ENCODE data around the gene TTLL13. TPM values are rescaled to one million over a fixed set of nuclear protein-coding genes. Genes with fewer than 3 reads are reported as not detected.

The TTLL13 gene
- total and polyA plus RNA-seq, 2 of the 4 experiments (the other 2 are of a cell fraction) = 0.10 TPM; not detected in 1

DNA sequence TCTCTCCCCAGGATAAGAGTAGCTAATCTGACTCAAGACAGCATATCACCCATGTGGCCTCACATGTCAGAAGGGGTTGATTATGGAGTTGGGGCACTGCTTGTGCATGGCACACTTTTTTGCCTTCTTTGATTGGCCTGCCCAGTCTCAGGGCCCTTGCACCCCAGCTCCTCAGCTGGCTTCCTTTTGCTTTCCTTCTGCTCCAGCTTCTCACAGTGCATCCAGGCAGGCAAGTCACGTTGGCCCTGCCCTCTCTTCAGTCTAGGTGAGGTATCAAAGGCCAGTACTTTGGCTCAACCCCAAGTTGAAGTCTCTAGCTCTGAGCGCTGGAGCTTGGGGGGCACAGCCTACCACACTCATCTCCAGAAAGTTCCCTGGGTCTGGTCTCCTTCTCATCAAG lies 58.3 kb downstream of the TTLL13 start:
- ATAC-seq (ENCODE audit: low read depth) = no peak
- H2BK20ac ChIP-seq (ENCODE audit: low read depth, low read length) = no peak overlapping the region
- H3K79me1 ChIP-seq (ENCODE audit: low read depth in 1 of 2, low read length in 2 of 2) = no peaks in the 10 kb centered on the region
- no peak for DNase-seq
- H3K56ac ChIP-seq (ENCODE audit: extremely low read depth, insufficient read depth, low read length) = no peak overlapping the region
- no peak overlapping the region for H3K27ac ChIP-seq (ENCODE audit: insufficient read depth, low read length)
- no peak overlapping the region for H3K4ac ChIP-seq (ENCODE audit: low read depth, low read length)
- no peak overlapping the region for H4K91ac ChIP-seq (ENCODE audit: insufficient read depth, low read depth, low read length)
- no peaks in the 10 kb centered on the region for H3K4me1 ChIP-seq (ENCODE audit: control insufficient read depth, insufficient read depth, low read length)
- no CpG with 5 or more reads among the region's 2 CpGs for WGBS, 2 experiments (ENCODE audit: extremely low coverage in 2 of 2, insufficient read length in 1 of 2)
- H4K8ac ChIP-seq (ENCODE audit: low read depth in 2 of 2, low read length in 2 of 2) = no peak overlapping the region
- no peaks in the 10 kb centered on the region; the same call in 1 of the 2 replicates for H3K27me3 ChIP-seq (ENCODE audit: control insufficient read depth, insufficient read depth, low read length)
- no peak overlapping the region for H3K9ac ChIP-seq (ENCODE audit: low read depth, low read length)
- ChIA-PET CTCF (no interaction called here), POLR2A (ENCODE audit: unreplicated experiment) (no interaction called here)
- H3K4me3 ChIP-seq (ENCODE audit: insufficient read depth, low read depth, low read length) = no peak overlapping the region
- in situ Hi-C loops (cut with MboI; ENCODE audit: low sequenced_read_pairs) = loop anchor here (25.0 kb wide), 1 partner anchor 580 kb away; the partner anchor contains the start of gene FES
- no TSS peak for BruUV-seq (replicated peaks)
- H4K20me1 ChIP-seq (ENCODE audit: insufficient read depth, low read length) = no peaks in the 10 kb centered on the region
- H2BK5ac ChIP-seq (ENCODE audit: low read depth, low read length, poor library complexity, severe bottlenecking) = no peak overlapping the region
- dilution Hi-C loops (cut with HindIII; ENCODE audit: low sequenced_read_pairs, unreplicated experiment) = no loop called here
- H3K4me2 ChIP-seq (ENCODE audit: low read depth, low read length) = no peak overlapping the region
- no peaks in the 10 kb centered on the region for H3K9me1 ChIP-seq (ENCODE audit: insufficient read depth, low read length)
- H3K9me3 ChIP-seq (ENCODE audit: control insufficient read depth, insufficient read depth, low read length) = no peaks in the 10 kb centered on the region
- peak overlapping the region; percentile 30 for H2AFZ ChIP-seq (replicated peaks; ENCODE audit: low read length, poor library complexity)
- no peak overlapping the region for H2AK5ac ChIP-seq (ENCODE audit: low read depth, low read length)
- H3K18ac ChIP-seq (ENCODE audit: low read depth, low read length) = no peak overlapping the region
- H2BK120ac ChIP-seq (ENCODE audit: low read depth, low read length) = no peak overlapping the region
- H3K36me3 ChIP-seq (ENCODE audit: control insufficient read depth, insufficient read depth, low read length) = no peaks in the 10 kb centered on the region
- intact Hi-C loops (cut with micrococcal nuclease) = no loop called here
- no peak overlapping the region for H2BK15ac ChIP-seq (ENCODE audit: low read depth, low read length)
- no peak overlapping the region for H3K23ac ChIP-seq (ENCODE audit: low read depth, low read length)
- no peak overlapping the region; the same call in 1 of the 2 replicates for H3K14ac ChIP-seq (replicated peaks; ENCODE audit: low read depth, low read length)
- no peak for TF ChIP-seq RCOR1 (IDR thresholded peaks at IDR 0.05; ENCODE audit: insufficient replicate concordance, low read length)
- no peak overlapping the region for H2AK9ac ChIP-seq (replicated peaks; ENCODE audit: low read depth, low read length, poor library complexity)
- H4K5ac ChIP-seq (ENCODE audit: low read depth, low read length) = no peak overlapping the region

Measured in IMR-90 (cell line).